Uterus (tissue), 2 donors: Measurements from ENCODE around the gene FRRS1L.

Experiments
- CTCF ChIP-seq, 4 experiments: fragments of 200-600 bp in 2 of 4; fragments of 450-650 bp in 2 of 4; sonication (generic) in 2 of 4; IDR thresholded peaks; one replicate each; pipeline ENCODE4 v1.5.1; 2016 to 2019; ENCODE audit warnings: antibody characterized with exemption in 4 of 4, mild to moderate bottlenecking in 2 of 4, moderate library complexity in 1 of 4
- POLR2A ChIP-seq, 2 donors: fragments of 450-650 bp; IDR thresholded peaks; one replicate each; pipeline ENCODE4 v1.6.1; 2016; ENCODE audit warnings: antibody characterized with exemption in 2 of 2, mild to moderate bottlenecking in 1 of 2, moderate library complexity in 1 of 2

- TF ChIP-seq CTCF (IDR thresholded peaks at IDR 0.05), result no peak
- TF ChIP-seq POLR2A (IDR thresholded peaks at IDR 0.05), result no peak
Measured at GRCh38 chr9:109101202-109101595, 65.8 kb downstream of the FRRS1L start.
